ENCODE data around the gene TMEM232.

- TF ChIP-seq POLR2A (IDR thresholded peaks at IDR 0.05; ENCODE audit: low read depth, low read length) (no peak), SPI1 (IDR thresholded peaks at IDR 0.05; ENCODE audit: low read depth, low read length) (no peak), POLR2AphosphoS5 (IDR thresholded peaks at IDR 0.05; ENCODE audit: low read depth, low read length) (no peak), TAF1 (IDR thresholded peaks at IDR 0.05; ENCODE audit: low read depth, low read length) (no peak), PAX5 (IDR thresholded peaks at IDR 0.05; ENCODE audit: insufficient read depth, low read length, severe bottlenecking) (no peak), POU2F2 (IDR thresholded peaks at IDR 0.05; ENCODE audit: low read depth, low read length) (no peak)
Observed at GRCh38 chr5:110439296-110439695, 287.2 kb downstream of the TMEM232 start.
